Hematopoietic multipotent progenitor cell treated with erythropoietin and hydrocortisone succinate and interleukin-3 and kit ligand, for 6 days (in vitro differentiated cells): ENCODE measurements around the gene P2RY8.
"Not testable (repeated sequence)": the region's sequence is repeated elsewhere in the genome, so short reads cannot be mapped to it uniquely, and the experiment has no call there.

ENCODE experiments used
- DNase-seq: peaks from one replicate; pipeline ENCODE4 v3.0.0-alpha.2; 2015

The P2RY8 gene

DNA sequence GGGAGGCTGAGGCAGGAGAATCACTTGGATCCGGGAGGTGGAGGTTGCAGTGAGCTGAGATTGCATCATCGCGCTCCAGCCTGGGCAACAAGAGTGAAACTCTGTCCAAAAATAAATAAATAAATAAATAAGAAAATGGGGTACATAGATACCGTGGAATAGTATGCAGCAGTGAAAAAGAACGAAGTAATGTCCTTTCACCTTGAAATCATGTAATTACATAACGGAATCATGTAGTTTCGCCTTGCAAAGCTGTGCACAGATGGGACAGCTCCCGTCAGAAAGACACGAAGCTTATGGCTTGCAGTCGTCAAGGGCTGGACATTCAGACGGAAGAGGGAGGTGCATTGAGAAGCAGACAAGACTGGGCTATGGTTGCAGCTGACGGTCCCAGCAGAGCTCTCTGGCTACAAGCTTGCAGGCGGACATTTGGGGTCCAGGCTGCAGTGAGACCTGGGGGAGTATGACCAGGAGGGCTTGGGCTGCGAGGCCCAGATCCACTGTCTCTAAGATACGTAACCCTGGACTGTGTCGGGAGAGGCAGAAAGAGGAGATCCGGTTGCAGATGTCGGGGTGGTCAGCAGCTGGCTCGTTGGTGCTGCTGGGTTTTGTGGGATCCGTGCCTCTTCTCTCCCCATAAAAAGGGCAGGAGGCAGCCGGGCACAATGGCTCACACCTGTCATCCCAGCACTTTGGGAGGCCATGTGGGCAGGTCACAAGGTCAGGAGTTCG, 6.2 kb upstream of the P2RY8 start:
- no peak for DNase-seq

DNA sequence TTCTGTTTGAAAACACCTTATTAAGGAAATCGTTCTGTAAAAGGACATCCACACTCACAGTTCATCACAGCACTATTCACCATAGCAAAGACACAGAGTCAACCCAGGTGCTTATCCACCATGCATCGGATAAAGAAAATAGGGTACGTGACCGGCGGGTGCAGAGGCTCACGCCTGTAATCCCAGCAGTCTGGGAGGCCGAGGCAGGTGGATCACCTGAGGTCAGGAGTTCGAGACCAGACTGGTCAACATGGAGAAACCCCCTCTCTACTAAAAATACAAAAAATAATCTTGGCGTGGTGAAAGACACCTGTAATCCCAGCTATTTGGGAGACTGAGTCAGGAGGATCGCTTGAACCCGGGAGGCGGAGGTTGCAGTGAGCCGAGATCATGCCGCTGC, 2.2 kb upstream of the P2RY8 start:
- DNase-seq, result not testable (repeated sequence)

DNA sequence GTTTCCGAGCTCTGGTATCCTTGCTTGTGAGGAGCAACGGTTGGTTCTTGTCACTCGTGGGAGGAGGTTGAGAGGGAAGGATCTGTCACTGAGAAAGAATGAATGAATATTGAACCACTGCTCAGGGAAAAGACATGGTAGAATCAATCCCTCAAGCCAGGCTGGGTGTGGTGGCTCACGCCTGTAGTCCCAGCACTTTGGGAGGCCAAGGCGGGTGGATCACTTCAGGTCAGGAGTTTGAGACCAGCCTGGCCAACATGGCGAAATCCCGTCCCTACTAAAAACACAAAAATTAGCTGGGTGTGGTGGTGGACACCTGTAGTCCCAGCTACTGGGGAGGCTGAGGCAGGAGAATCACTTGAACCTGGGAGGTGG, 718 bp upstream of the P2RY8 start:
- not testable (repeated sequence) for DNase-seq

DNA sequence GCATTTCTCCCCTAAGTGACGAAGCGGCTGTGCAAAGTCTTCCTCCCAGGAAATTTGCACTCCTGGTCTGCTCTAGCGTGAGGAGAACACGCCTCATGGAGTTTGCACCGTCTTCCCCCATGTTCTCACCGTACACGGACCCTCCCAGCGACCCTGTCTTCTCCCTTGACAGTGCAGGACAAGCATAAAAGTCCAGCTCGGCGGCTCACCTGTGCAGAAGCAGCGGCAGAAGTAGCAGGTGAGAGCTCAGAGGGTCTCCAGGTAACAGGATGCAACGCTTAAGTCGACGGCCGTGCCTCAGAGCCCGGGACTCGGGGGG, 314 bp downstream of the P2RY8 start:
- DNase-seq, result peak; percentile 30

DNA sequence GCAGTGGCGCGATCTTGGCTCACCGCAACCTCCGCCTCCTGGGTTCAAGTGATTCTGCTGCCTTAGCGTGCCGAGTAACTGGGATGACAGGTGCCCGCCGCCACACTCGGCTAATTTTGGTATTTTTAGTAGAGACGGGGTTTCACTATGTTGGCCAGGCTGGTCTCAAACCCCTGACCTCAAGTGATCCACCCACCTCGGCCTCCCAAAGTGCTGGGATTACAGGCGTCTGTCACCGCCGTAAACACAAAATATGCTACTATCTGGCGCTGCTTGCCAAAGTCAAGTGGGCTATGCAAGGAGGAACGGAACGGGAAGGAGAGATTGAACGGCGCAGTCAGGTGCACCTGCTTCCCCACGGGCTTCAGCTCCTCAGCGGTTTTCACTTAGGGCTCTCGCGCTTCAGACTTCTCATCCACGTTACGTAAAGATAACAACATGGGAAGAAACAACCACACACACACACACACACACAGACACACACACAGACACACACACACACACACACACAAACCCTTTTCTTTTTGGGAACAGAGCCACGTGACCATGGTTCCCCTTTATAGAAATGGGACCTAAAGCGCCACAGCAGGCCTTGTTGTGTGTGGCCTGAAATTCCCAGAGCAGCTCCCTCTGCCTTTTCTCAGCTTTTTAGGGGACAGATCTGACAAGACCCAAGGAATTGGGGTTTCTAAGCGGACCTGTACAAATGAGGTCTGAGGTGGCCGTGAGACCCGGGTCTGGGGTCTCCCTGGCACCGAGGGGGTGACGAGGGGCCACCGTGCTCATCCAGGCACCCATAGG, 1.5 kb downstream of the P2RY8 start:
- peak; percentile 76 for DNase-seq

DNA sequence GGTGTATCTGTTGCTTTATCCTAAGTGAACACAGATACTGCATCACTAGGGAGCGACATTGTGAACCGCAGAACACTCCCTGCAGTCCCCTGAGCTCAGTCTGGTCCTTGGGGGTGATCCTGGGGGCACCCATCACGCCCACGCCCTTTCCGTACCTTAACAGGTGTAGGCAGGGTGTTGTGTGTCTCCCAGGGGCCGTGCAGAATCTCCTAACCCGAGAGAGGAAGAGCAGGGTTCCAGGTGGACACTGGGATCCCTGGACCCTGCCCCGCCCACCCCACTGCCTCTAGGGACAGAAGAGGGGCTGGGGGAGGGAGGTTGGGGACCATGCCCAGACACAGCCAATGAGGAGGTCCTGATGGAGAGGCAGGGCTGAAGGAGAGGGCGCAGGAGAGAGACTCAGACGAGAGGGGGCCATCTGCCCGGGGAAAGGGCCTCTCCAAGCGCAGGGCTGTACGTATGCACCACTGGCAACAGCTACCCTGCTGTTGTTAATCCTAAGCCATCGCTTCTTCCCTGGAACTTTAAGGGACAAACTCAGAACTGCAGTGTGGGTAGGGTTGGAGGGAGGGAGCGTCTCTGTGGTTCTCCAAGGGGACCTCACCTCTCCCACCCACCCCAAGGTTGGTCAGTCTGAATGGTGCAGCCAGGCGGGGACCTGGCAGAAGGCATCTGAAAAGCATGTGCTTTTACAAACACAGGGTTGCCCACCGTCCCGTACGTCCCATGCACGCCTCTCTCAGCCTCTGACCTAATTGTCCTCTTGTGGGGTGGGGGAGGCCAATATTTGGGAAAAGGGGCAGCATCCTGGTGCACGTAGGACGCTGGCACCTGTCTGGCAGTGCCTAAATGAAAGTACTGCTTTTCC, 2.5 kb downstream of the P2RY8 start:
- peak; percentile 75 for DNase-seq

DNA sequence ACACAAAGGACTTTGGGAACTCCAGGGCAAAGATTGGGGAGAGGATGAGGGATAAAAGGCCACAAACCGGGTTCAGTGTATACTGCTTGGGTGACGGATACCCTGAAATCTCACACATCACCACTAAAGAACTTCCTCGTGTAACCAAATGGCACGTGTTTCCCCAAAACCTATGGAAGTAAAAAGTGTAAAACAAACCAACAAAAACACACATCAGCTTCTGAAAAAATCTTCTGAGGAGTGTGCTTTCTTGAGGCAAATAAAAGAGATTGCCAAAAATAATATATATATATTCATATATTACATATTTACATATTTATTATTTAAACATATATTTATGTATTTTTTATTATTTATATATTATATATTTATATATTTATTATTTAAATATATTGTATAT, 3.9 kb downstream of the P2RY8 start:
- peak; percentile 24 for DNase-seq

DNA sequence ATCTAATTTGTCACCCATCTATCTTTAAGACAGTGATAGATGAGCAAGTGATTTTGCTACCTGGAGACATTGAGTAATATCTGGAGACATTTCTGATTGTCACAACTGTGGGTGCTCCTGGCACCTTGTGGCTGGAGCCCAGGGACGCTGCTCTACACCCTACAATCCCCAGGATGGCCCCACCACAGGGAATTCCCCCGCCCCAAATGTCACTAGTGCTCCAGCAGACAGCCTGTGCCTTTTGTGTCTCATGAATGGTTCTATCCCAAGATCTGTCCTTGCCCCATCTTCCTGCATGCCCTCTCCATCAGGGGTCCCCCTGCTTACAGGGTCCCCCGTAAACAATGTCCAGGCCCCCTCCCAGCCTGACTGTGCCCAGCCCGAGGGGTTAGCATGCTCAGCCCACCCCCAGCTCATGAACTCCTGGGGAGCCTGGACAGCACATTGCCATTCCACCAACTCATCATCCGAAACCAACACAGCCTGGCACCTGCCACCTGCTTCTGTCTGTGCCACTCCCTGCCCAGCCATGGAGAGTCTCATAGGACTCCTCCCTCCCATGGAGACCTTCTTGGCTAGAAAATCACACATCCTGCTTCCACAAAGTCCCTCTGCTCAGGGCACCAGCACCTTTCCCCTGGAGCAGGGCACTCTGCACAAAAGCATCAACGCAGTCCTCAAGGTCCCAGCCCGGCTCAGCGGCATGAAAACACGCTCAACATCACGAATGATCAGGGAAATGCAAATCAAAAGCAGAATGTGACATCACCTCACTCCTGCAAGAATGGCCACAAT, 5.7 kb downstream of the P2RY8 start:
- DNase-seq, result peak; percentile 27

DNA sequence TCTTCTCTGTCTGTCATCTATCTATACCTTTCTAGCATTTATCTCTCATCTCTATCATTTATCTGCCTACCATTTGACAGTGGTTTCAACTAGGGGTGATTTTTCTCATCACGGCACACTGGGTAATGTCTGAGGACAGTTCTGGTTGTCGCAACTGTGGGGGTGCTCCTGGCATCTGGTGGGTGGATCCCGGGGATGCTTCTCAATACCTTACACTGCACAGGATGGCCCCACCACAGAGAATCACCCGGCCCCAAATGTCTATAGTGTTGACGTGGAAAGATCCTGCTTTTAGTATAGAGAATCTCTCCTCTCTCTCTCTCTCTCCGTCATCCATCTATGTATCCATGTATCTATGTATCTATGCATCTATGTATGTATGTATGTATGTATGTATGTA, 7.2 kb downstream of the P2RY8 start:
- DNase-seq, result no peak

DNA sequence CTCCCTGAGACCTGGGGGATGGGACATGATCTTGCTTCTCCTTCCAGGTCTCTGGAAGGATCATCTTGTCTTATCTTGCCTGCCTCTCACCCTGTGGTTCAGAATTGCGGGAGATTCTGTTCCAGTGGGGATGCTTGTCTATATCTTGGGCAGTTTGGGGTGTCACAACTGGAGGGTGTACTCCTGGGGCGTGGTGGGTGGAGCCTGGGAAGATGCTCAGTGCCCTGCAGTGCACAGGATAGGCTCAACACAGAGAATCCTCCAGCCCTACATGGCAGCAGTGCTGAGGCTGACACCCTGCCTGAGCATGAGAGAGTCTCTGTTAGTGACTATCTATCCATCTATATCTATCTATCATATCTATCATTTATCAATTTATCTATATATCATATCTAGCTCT, 7.7 kb downstream of the P2RY8 start:
- no peak for DNase-seq

DNA sequence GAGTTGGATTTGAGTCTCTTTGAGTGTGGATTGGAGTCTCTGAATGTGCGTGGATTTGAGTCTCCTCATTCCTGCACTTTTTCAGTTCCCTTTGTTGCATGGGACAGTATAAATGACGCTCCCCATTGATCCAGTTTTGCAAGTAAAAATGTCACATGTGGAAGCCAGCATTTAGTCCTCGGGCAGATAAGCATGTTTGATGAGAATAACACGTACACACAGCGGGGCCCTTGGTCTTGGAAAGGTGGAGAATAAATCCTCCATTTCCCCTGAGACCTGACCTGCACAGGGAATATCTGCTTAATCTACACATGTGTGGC, 8.1 kb downstream of the P2RY8 start:
- DNase-seq, result no peak

DNA sequence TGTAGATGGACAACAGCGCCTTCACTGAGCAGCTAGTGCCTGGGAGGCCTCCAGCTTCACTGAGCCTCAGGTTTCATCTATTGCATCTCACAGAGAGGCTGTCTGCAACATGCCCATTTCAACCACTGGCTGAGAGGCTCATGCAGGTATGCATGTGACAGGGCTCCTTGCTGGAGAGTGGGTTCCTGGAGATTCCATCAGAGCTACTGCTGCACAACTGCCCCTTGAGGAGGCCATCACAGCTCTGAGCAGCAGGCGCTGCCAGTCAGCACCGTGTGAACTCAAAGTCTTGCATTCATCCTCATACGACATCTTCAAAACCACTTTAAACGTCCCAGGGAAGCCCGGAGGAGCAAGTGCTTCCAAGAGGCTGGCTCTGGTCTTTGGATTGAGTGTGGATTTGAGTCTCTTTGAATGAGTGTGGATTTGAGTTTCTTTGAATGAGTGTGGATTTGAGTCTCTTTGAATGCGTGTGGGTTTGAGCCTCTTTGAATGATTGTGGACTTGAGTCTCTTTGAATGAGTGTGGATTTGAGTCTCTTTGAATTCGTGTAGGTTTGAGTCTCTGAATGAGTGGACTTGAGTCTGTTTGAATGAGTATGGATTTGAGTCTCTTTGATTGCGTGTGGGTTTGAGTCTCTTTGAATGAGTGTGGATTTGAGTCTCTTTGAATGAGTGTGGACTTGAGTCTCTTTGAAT, 8.7 kb downstream of the P2RY8 start:
- no peak for DNase-seq

DNA sequence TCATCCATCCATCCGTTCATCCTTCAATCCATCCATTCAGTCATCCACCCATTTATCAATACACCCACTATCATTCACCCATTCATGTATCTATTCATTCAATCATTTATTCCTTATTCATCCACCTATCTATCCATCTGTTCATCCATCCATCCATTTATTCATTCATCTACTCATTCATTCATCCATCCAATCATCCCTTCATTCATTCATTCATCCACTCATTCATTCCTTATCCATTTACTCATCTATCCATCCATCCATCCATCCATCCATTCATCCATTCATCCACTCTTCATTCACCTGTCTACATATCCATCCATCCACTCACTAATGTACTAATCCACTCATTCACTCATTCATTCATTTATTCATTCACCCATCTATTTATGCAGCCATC, 9.5 kb downstream of the P2RY8 start:
- DNase-seq, result no peak

DNA sequence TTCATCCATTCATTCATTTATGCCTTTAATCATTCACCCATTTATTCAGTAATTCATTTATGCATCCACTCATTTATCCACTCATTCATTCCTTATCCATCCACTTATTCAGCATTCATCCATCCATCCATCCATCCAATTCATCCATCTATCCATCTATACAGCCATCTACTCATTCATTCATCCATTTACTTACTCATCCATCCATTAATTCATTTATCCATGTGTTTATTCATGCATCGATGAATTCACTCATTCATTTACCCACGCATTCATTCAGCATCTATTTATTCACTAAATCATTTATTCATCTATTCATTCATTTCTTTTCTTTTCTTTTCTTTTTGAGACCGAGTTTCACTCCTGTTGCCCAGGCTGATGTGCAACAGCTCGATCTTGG, 10.4 kb downstream of the P2RY8 start:
- DNase-seq, result no peak

DNA sequence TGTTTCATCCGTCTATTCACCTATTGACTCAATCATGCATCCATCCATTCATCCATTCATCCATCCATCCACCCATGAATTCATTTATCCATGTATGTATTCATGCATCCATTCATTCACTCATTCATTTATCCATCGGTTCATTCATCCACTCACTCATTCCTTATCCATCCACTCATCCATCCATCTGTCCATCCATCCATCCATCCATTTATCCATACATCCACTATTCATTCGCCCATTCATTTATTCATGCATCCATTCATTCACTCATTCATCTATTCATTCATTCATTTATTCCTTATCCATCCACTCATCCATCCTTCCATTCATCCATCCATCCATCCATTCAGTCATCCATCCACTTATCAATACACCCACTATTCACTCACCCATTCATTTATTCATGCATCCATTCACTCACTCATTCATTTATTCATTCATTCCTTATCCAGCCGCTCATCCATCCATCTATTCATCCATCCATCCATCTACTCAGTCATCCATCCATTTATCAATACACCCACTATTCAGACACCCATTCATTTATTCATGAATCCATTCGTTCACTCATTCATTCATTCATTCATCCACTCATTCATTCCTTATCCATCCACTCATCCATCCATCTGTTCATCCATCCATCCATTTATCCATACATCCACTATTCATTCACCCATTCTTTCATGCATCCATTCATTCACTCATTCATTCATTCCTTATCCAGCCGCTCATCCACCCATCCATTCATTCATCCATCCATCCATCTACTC, 11.2 kb downstream of the P2RY8 start:
- DNase-seq, result no peak

DNA sequence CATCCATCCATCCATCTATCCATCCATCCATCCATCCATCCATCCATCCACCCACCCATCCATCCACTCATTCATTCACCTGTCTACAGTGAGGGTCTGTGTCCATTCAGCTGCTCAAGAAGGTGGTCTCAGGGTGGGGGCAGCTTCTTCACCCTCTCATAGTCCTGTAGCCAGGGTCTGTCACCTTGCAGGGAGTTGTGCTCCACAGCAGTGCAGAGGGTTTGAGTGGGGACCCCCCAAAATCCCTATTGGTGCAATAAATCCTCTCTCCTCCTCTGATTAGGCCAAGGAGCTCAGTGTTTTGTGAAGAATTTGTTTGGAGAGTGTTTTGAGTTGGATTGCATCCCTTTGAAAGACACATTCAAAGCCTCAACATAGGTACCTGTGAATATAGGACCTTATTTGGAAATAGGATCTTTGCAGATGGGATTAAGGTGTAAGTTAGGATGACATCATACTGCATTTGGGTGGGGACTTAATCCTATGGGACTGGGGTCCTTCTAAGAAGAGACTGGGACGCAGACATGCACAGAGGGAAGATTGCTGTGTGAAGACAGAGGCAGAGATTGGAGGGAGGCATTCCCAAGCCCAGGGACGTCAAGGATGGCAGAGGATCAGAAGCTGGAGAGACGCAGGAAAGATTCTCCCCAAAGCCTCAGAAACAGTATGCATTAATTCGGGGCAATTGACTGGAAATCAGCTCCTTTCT, 12.0 kb downstream of the P2RY8 start:
- DNase-seq, result no peak

DNA sequence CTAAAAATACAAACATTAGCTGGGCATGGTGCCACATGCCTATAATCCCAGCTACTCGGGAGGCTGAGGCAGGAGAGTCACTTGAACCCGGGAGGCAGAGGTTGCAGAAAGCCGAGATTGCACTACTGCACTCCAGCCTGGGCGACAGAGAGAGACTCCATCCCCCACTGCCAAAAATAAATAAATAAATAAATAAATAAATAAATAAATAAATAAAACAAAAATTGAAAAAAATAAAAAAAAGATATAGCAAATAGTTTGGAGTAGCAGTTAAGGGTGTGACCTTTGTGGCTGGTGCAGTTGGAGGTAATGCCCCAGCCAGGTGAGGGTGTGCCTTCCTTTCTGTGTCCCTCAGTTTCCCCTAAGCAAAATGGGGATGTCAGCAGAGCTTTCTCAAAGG, 14.1 kb downstream of the P2RY8 start:
- not testable (repeated sequence) for DNase-seq

DNA sequence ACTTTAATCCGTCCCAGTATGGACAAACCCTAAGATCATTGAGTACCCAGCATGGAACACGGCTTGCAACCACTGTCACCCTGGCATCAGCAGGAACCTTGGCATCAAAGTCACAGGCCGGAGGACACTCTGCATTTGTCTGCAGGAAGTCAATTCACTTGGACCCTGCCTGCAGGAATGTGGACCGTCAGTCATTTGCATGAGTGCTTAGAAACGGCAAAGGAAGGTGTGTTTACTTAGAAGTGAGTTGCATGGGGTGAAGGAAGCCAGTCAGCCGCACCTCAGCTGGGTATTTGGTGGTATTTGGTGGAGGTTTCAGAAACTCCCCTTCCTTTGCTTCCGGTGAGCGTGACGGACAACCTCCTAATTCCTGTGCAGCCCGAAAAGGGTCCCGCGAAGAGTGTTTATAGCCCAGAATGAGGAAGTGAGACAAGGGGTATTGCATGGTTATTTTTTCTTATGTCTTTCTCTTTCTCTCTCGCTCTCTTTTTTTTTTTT, 15.5 kb downstream of the P2RY8 start:
- peak; percentile 72 for DNase-seq

DNA sequence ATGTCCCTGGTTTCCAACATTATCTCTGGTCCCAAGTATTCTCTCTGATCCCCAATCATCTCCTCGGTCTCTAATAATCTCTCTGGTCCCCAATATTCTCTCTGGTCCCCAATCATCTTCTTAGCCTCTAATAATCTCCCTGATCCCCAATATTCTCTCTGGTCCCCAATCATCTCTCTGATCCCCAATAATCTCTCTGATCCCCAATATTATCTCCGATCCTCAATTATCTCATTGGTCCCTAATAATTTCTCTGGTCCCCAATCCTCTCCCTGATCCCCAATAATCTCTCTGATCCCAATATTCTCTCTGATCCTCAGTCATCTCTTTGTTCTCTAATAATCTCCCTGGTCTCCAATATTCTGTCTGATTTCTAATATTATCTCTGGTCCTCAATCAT, 16.6 kb downstream of the P2RY8 start:
- DNase-seq, result no peak

DNA sequence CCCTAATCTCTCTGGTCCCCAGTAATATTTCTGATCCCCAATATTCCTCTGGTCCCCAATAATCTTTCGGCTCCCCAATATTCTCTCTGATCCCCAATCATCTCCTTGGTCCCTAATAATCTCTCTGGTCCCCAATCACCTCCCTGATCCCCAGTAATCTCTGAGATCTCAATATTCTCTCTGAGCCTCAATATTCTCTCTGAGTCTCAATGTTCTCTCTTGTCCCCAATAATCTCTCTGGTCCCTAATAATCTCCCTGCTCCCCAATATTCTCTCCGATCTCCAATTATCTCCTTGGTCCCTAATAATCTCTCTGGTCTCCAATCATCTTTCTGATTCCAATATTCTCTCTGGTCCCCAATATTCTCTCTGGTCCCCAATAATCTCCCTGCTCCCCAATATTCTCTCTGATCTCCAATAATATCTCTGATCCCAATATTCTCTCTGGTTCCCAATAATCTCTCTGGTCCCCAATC, 17.9 kb downstream of the P2RY8 start:
- no peak for DNase-seq

DNA sequence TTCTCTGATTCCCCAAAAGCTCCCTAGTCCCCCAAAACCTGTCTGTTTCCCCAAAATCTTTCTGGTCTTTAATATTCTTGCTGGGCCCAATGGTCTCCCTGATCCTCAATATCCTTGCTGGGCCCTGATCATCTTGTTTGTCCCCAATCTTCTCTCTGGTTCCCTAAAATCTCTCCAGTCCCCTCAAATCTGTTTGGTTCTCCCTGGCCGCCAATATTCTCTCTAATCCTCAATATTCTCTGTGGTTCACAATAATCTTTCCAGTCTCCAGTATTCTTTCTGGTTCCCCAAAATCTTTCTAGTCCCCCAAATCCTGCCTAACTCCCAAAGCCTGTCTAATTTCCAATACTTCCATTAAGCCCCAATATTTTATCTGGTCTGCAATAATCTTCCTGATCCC, 18.5 kb downstream of the P2RY8 start:
- DNase-seq, result no peak
